ENCODE data around the gene RUNX2. TPM values are rescaled to one million over a fixed set of nuclear protein-coding genes. Genes with fewer than 3 reads are reported as not detected.
A peak's percentile ranks its signal among the peaks of the same experiment; 100 is the strongest.

The RUNX2 gene
- total RNA-seq, 4 donors from 2014 or later, result 0.26 to 6.2 (median 2.1) TPM

GRCh38 chr6:45658958-45659357 lies 330.8 kb downstream of the RUNX2 start:
- Histone ChIP-seq H3K4me1 (no peaks in the 10 kb centered on the region), H3K4me3 (no peak overlapping the region), H3K27ac (no peak overlapping the region), H3K36me3 (no peaks in the 10 kb centered on the region), H3K9me3 (no peaks in the 10 kb centered on the region), H3K27me3 (no peaks in the 10 kb centered on the region)
- DNase-seq, result no peak
- TF ChIP-seq, protein P1, sequence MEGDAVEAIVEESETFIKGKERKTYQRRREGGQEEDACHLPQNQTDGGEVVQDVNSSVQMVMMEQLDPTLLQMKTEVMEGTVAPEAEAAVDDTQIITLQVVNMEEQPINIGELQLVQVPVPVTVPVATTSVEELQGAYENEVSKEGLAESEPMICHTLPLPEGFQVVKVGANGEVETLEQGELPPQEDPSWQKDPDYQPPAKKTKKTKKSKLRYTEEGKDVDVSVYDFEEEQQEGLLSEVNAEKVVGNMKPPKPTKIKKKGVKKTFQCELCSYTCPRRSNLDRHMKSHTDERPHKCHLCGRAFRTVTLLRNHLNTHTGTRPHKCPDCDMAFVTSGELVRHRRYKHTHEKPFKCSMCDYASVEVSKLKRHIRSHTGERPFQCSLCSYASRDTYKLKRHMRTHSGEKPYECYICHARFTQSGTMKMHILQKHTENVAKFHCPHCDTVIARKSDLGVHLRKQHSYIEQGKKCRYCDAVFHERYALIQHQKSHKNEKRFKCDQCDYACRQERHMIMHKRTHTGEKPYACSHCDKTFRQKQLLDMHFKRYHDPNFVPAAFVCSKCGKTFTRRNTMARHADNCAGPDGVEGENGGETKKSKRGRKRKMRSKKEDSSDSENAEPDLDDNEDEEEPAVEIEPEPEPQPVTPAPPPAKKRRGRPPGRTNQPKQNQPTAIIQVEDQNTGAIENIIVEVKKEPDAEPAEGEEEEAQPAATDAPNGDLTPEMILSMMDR (IDR thresholded peaks at IDR 0.05), result no peak
- no peak for TF ChIP-seq POLR2A (IDR thresholded peaks at IDR 0.05)
- intact Hi-C loops (cut with DNase I; ENCODE audit: low total_unique reads), result no loop called here

DNA sequence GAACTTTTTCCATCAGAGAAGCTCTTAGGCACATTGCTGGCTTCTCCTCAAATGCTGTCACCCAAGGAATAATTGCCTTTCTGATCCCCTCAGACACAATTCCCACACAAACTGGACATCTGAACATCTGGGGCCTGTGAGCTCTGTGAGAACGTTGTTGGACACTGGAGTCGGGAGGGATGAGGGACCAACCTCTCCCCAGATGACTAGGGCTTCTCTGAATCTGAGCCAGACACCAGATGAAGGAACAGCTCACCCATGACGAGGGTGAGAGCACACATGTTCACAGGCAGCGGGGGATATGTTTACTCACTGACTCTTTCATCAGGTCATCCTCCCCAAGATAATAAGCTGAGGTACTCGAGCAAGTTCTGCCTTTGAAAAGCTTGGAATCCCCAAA lies 333.5 kb downstream of the RUNX2 start:
- Histone ChIP-seq H3K4me1 (no peaks in the 10 kb centered on the region), H3K36me3 (no peaks in the 10 kb centered on the region), H3K27ac (no peak overlapping the region), H3K4me3 (no peak overlapping the region), H3K9me3 (no peaks in the 10 kb centered on the region), H3K27me3 (no peaks in the 10 kb centered on the region)
- TF ChIP-seq POLR2A (IDR thresholded peaks at IDR 0.05), result no peak
- TF ChIP-seq, protein P1 (IDR thresholded peaks at IDR 0.05), result no peak
- DNase-seq, result no peak
- intact Hi-C loops (cut with DNase I; ENCODE audit: low total_unique reads), result no loop called here

DNA sequence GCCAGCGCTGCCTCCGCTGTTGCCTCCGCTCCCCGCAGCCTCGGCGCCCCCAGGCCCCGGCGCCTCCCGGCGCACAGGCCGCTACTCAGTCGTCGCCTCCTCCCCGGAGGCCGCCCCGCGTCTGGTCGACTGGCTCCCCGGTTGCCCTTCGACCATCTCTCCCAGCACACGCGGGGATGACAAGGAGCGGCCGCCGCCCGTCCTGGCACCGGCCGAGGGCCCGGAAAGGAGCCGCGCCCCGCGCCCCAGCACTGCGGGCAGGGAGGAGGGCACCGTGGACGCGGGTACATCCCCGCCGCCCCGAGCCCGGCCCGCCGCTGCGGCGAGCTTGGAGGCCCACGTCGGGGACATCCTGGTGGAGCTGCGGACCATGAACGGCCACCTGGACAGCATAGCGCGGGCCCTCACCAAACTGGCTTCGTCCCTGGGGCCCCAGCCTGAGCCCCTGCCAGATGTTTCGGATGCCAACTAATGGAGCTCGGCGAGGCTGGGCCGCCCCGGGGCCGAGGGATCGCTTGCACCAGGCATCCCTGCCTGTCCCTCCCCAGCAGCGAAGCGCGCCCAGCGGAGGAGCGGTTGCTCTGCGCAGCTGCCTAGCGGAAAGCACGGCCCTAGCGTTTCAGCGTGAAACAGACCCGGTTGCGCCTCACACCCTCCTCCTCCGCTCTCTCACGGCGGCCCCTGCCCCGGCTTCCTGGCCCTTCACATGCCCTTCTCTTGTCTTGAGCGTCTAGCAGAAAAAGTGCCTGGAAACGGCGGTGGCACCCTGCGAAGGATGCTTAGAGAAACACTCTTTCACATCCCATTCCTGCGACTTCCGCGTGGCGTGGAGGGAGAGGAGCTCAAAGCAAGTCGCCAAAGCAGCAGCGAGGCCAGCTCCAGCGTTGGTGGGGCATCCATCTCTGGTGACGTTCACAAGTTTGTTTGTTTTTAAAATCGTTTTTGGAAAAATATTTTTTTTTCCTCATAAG lies 335.4 kb downstream of the RUNX2 start:
- Histone ChIP-seq H3K9me3 (no peaks in the 10 kb centered on the region), H3K27me3 (no peaks in the 10 kb centered on the region), H3K4me1 (no peaks in the 10 kb centered on the region), H3K27ac (no peak overlapping the region), H3K4me3 (peak overlapping the region in 1 of 2 donors; percentile 4), H3K36me3 (no peaks in the 10 kb centered on the region)
- TF ChIP-seq, protein P1 (IDR thresholded peaks at IDR 0.05), result no peak
- no peak for TF ChIP-seq POLR2A (IDR thresholded peaks at IDR 0.05)
- intact Hi-C loops (cut with DNase I; ENCODE audit: low total_unique reads), result no loop called here
- no peak for DNase-seq

GRCh38 chr6:45664707-45665106 lies 336.6 kb downstream of the RUNX2 start:
- intact Hi-C loops (cut with DNase I; ENCODE audit: low total_unique reads), result no loop called here

DNA sequence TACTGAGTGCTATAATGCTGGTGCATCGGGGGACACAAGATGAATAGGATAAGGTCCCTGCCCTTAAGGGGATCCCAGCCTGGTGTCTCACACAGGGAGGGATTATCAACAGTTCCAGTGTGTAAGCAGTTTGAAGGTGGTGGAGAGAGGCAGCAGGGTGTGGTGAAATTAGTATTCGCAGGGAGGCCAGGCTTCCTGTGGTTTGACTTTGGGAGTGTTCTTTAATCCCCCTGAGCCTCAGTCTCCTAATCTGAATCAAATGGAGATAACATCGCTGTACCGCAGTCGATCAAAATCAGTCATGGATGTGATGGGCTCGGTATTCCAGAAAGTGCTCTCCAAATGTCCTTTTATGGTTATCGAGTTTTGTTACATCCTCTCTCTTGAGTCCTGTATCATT lies 337.7 kb downstream of the RUNX2 start:
- intact Hi-C loops (cut with DNase I; ENCODE audit: low total_unique reads), result no loop called here
- Histone ChIP-seq H3K9me3 (no peaks in the 10 kb centered on the region), H3K4me1 (no peaks in the 10 kb centered on the region), H3K27me3 (no peaks in the 10 kb centered on the region), H3K36me3 (no peaks in the 10 kb centered on the region), H3K27ac (no peak overlapping the region), H3K4me3 (no peak overlapping the region)
- TF ChIP-seq, protein P1 (IDR thresholded peaks at IDR 0.05), result no peak
- no peak for TF ChIP-seq POLR2A (IDR thresholded peaks at IDR 0.05)
- DNase-seq, result no peak

More at GRCh38 chr6:45664707-45665106, 336.6 kb downstream of the RUNX2 start:
- no peak overlapping the region for H3K27ac ChIP-seq
- no peak for DNase-seq
- no peaks in the 10 kb centered on the region for H3K9me3 ChIP-seq
- no peak overlapping the region for H3K4me3 ChIP-seq
- no peaks in the 10 kb centered on the region for H3K36me3 ChIP-seq
- H3K27me3 ChIP-seq, result no peaks in the 10 kb centered on the region
- no peaks in the 10 kb centered on the region for H3K4me1 ChIP-seq
- no peak for TF ChIP-seq POLR2A (IDR thresholded peaks at IDR 0.05)
- TF ChIP-seq, protein P1 (IDR thresholded peaks at IDR 0.05), result no peak

Data from uterus (tissue), 4 donors.